ENCODE measurements around the gene MAMSTR.

- TF ChIP-seq CTCF (IDR thresholded peaks at IDR 0.05 in 4 of 5, conservative IDR thresholded peaks at IDR 0.05 in 1 of 5) (no peak), POLR2A (IDR thresholded peaks at IDR 0.05) (no peak)
Observed at GRCh38 chr19:48731452-48731851, 11.9 kb upstream of the MAMSTR start.

Measured in gastrocnemius medialis (tissue), 4 donors.